GM18517 (cell line): ENCODE measurements around the gene KCNMA1.

Source experiments
- ATAC-seq: cut with Tn5 transposase; IDR thresholded peaks from one replicate; pipeline ENCODE4 v1.9.1; 2021; ENCODE audit warnings: mild to moderate bottlenecking, moderate library complexity; ENCODE audit not compliant: unreplicated experiment

Gene KCNMA1

GRCh38 chr10:77146712-77147336, 490.8 kb downstream of the KCNMA1 start:
- no peak for ATAC-seq

- ATAC-seq: no peak
These were observed 493.0 kb downstream of the KCNMA1 start for GRCh38 chr10:77144656-77145055.

DNA sequence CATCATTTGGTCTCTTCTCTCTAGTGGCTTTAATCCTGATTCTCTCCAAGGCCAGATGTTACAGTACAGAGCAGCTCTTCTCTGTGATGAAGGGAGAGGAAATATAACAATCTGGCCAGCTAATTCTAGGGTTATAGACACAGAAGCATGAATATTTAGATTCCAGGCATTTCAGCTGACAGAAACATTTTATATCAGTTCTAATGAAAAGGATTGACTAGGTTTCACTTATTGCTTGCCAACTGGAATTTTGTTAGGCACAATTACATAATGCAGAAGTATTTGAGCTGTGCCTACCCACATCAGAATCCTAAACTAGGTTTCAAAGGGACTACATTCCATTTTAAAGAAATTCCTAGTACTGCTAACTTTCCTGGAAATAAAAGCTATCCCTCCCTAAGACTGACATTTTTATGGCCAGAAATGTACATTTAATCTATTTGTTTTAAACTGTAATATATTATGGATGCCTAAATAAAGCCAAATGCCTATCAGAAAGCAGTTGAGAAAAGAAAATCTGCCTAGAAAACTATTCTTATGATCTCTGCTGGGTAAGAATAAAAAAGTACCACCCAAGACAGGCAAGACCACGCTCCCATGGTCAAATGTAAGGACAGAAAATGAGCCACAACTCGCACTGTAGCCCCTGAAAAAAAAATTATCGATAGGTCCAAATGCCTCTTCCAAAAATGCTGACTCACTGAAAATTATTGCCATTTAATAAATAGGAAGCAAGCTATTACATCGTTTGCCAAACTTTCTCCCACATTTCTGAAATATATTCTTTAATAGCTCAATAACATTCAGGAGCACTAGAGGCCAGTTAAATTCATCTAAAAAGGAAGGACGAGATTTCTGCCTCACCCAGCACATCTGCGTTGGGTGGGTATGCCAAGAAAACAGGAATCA, 498.1 kb downstream of the KCNMA1 start:
- no peak for ATAC-seq

GRCh38 chr10:77138541-77138940, 499.1 kb downstream of the KCNMA1 start:
- no peak for ATAC-seq

DNA sequence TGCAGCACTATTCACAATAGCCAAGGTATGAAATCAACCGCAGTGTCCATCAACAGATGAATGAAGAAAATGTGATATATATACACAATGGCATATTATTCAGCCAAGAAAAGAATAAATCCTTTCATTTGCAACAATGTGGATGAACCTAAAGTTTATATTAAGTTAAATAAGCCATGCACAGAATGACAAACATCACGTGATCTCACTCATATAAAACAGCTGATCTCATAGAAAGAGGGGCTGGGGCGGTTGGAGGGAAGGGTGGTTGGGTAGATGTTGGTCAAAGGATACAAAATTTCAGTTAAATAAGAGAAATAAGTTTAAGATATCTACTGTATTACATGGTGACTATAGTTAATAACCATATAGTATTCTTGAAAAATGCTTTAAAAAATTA, 502.1 kb downstream of the KCNMA1 start:
- ATAC-seq: no peak

GRCh38 chr10:77131214-77131613, 506.4 kb downstream of the KCNMA1 start:
- no peak for ATAC-seq

DNA sequence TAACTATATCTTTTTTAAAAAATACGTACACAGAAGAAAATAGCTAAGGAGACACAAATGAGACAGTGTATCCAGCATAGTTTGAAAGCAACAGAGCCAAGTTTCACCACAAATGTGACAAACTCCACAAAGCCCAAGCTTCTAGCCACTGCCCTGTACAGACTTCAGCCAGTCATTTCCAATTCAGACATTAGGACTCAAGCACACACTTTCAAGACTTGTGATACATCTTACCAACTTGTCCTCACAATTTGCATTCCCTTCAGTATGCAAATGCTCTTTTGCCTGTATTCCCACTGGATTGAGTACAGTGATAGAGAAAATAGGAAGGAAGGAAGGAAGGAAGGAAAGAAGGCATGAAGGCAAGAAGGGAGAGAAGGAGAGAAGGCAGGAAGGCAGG, 510.4 kb downstream of the KCNMA1 start:
- ATAC-seq: no peak

DNA sequence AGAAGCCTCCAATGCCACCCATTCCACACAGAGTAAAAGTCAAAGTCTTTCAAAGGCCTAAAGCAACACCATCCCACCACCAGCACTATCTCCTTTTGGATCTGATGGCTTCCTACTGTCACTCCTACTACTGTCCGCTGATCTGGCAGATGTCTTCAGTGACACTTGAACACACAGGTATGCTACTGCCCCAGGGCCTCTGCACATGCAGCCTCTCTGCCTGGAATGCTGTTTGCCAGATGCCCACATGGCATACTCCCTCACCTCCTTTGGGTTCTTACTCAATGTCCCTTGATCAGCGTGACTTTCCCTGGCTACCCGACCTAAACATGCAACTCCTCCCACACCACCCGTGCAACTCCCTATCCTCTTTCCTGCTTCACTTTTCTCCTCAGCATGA, 512.4 kb downstream of the KCNMA1 start:
- ATAC-seq: no peak

DNA sequence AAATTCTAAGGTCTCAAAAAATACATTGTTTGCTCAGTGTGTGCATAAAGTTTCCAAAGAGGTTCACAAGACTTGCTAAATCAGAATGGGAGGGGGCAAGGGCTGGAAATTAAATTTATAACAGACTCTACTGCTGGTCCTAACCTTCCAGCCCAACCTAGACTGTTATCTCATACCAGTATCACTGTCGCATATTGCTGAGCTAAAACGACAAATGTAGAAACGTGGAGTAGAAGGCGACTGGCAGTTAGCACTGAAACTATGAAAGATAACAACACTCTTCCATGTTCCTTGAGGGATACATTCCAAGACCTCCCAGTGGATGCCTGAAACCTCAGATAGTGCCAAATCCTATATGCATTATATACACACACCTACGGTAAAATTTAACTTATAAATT, 514.3 kb downstream of the KCNMA1 start:
- no peak for ATAC-seq

DNA sequence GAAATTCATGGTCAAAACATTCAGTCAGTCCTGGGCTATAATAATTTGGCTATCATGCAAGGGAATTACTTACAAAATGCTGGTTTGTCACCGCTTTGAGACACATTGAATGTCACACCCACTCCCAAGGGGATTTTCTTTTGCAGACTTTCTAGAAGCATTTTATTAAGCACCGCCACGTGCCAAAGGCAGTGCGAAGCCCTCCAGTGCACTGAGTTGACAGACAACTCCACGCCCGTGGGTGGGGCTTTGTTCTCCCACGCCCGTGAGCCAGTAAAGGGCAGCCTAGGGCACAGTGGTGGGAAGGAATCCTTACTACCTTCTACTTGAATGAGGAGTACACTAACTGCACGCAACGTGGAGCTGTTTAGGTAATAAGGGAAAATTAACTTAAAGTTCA, 515.8 kb downstream of the KCNMA1 start:
- no peak for ATAC-seq

DNA sequence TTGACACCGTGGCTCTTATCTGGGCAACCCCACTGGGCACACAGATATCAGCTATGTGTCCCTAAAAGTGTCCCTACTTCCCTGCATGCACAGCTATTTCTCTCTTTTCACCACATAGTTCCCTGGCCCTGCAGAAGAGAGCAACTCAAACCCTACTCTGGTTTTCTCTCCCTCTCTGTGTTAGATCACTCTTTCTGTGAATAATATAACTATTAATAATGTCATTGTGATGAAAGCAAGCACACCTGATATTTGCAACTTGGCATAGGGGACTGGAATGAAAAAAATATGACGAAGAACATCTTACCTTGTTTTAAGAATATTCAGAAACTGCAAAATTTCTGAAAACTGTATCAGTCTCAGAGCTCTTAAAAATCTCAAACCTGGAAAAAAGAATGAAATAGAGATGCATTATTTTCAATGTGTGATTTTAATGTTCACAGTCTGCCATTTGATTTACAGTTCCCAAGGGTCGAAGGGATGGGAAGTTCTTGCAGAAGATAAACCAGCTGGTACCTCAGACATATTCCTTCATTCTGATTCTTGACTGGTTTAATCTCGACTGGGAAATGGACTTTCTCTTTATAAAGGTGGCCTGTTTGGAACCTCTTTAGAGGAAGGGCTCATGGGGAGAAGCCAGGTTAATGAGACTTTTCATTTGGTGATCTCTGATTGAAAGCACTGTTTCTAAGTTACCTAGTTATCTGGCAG, 516.8 kb downstream of the KCNMA1 start:
- no peak for ATAC-seq

DNA sequence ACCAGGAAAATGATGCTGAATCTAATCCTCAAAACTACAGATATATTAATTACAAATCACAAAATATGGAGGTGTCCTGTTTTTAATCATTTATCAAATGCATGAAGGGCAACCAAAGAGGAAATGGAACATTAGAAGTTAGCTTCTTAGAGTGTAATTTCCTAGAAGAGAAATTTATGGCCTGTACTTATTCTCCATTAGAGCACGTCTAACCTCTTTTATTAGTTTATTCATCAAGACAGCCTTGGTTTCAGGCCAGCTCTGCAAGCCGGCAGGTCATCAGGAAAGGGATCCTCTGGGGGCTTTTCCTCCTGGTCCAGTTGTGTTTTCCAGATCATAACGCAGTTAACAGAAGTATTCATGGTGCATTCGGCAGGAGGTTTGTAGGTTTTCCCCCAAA, 517.6 kb downstream of the KCNMA1 start:
- ATAC-seq: no peak

GRCh38 chr10:77118603-77119282, 518.9 kb downstream of the KCNMA1 start:
- no peak for ATAC-seq

DNA sequence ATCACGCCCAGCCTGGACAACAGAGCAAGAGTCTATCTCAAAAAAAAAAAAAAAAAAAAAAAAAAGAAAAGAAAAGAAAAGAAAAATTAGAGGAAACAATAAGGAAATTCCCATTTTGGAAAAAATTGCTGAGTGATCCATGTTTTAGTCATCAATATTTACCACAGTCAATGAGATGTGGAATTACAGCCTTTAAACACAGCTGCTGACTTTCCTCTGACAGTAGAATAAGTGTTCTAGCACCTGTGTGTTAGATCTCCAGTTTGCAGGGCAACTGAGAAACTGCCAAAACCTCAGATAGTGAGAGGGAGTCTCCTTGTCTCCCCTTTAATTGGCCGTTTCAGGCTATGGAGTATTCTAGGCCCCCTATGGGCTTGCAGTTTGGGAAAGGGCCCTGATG, 520.1 kb downstream of the KCNMA1 start:
- no peak for ATAC-seq

GRCh38 chr10:77116904-77117303, 520.7 kb downstream of the KCNMA1 start:
- no peak for ATAC-seq

GRCh38 chr10:77114181-77114821, 523.3 kb downstream of the KCNMA1 start:
- no peak for ATAC-seq

DNA sequence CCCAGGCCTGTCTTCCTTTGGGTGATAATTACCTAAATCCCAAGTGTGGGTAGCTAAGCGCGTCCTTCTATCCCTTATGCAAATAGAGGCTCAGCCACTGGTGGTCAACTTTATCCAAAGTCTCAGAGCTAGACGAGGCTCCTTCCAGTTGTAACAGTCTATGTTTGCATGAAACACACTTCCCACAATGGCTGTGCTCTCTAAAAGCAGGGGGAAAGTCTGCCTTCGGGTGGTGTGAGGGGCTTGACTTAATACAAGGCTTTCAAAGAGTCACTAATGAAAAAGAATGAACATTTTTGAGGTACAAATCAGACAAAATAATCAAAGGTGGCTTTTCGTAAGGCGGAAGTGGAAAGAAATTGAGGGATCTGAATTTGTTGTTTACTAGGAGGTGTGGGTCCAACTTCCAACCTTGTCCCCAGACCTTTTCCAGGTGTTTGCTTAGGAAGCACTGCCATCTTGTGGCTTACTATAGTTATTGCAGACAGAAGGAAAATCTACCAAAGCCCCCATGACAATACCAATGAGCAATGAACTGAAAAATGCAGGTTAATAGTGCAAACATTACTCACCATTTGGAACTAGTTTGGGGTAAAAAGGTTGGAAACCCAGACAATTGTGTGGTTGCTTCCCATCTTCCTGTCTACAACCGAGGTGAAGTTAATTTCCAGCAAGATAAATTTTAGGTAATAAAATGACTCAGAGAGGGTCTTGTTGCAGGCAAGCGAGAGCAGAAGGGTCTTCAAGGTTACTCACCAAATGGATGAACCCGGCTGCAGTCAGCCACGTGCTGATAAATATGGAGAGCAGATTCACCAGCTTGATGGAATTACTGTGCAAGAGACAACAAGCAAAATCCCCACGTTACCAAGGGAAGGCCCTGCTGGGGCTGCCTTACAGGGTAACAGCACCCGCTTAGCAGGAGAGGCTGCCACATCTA, 525.7 kb downstream of the KCNMA1 start:
- no peak for ATAC-seq

GRCh38 chr10:77110757-77111156, 526.9 kb downstream of the KCNMA1 start:
- ATAC-seq: no peak

GRCh38 chr10:77109351-77109994, 528.1 kb downstream of the KCNMA1 start:
- ATAC-seq: no peak
